ENCODE results near the gene TBC1D22B. TPM values are rescaled to one million over a fixed set of nuclear protein-coding genes. Genes with fewer than 3 reads are reported as not detected.

Gene TBC1D22B
- total and polyA plus RNA-seq, 4 donors, result 3.9 to 17.0 (median 7.7) TPM

- H3K9me3 ChIP-seq (ENCODE audit: control insufficient read depth, low read length), result no peaks in the 10 kb centered on the region
- intact Hi-C loops (cut with DNase I), result no loop called here
- DNase-seq, result no peak
- H3K36me3 ChIP-seq (ENCODE audit: control insufficient read depth in 1 of 2, insufficient read depth in 2 of 2, low read length in 1 of 2), result no peaks in the 10 kb centered on the region
- ATAC-seq (ENCODE audit: low FRiP score), result no peak
- peaks cover 0 to 6% of the 10 kb centered on the region in 2 donors for H3K4me1 ChIP-seq (ENCODE audit: control insufficient read depth in 1 of 2, insufficient read depth in 2 of 2, low read length in 2 of 2)
- no peak overlapping the region for H3K27ac ChIP-seq (ENCODE audit: low read depth in 1 of 2, low read length in 2 of 2)
- H3K4me3 ChIP-seq (ENCODE audit: low read length in 2 of 2), result peak overlapping the region; percentile 61 to 80
- H3K27me3 ChIP-seq (ENCODE audit: control insufficient read depth in 1 of 2, insufficient read depth in 2 of 2, low read length in 1 of 2), result no peaks in the 10 kb centered on the region
- 7 to 9% methylated on average over 11 of the region's 11 CpGs for WGBS, 2 donors
Measured at GRCh38 chr6:37258405-37259105, 983 bp downstream of the TBC1D22B start.

GRCh38 chr6:37259191-37259590, 1.6 kb downstream of the TBC1D22B start:
- no peaks in the 10 kb centered on the region for H3K36me3 ChIP-seq (ENCODE audit: control insufficient read depth in 1 of 2, insufficient read depth in 2 of 2, low read length in 1 of 2)
- intact Hi-C loops (cut with DNase I), result no loop called here
- H3K4me3 ChIP-seq (ENCODE audit: low read length in 2 of 2), result no peak overlapping the region
- 31 to 48% methylated on average over 2 of the region's 2 CpGs for WGBS, 2 donors
- H3K9me3 ChIP-seq (ENCODE audit: control insufficient read depth, low read length), result no peaks in the 10 kb centered on the region
- ATAC-seq (ENCODE audit: low FRiP score) (no peak), DNase-seq (no peak)
- no peak overlapping the region for H3K27ac ChIP-seq (ENCODE audit: low read depth in 1 of 2, low read length in 2 of 2)
- peaks cover 0 to 6% of the 10 kb centered on the region in 2 donors for H3K4me1 ChIP-seq (ENCODE audit: control insufficient read depth in 1 of 2, insufficient read depth in 2 of 2, low read length in 2 of 2)
- no peaks in the 10 kb centered on the region for H3K27me3 ChIP-seq (ENCODE audit: control insufficient read depth in 1 of 2, insufficient read depth in 2 of 2, low read length in 1 of 2)

- no peak for DNase-seq
- intact Hi-C loops (cut with DNase I), result no loop called here
- WGBS, 2 donors, result 71 to 73% methylated on average over 2 of the region's 2 CpGs
- Histone ChIP-seq H3K4me1 (ENCODE audit: control insufficient read depth in 1 of 2, insufficient read depth in 2 of 2, low read length in 2 of 2) (peaks cover 0 to 6% of the 10 kb centered on the region in 2 donors), H3K4me3 (ENCODE audit: low read length in 2 of 2) (no peak overlapping the region), H3K9me3 (ENCODE audit: control insufficient read depth, low read length) (no peaks in the 10 kb centered on the region), H3K27me3 (ENCODE audit: control insufficient read depth in 1 of 2, insufficient read depth in 2 of 2, low read length in 1 of 2) (no peaks in the 10 kb centered on the region), H3K36me3 (ENCODE audit: control insufficient read depth in 1 of 2, insufficient read depth in 2 of 2, low read length in 1 of 2) (no peaks in the 10 kb centered on the region), H3K27ac (ENCODE audit: low read depth in 1 of 2, low read length in 2 of 2) (no peak overlapping the region)
- no peak for ATAC-seq (ENCODE audit: low FRiP score)
Measured at GRCh38 chr6:37260040-37260439, 2.5 kb downstream of the TBC1D22B start.

GRCh38 chr6:37260444-37260843, 2.9 kb downstream of the TBC1D22B start:
- DNase-seq, result no peak
- Histone ChIP-seq H3K36me3 (ENCODE audit: control insufficient read depth in 1 of 2, insufficient read depth in 2 of 2, low read length in 1 of 2) (no peaks in the 10 kb centered on the region), H3K27ac (ENCODE audit: low read depth in 1 of 2, low read length in 2 of 2) (no peak overlapping the region), H3K27me3 (ENCODE audit: control insufficient read depth in 1 of 2, insufficient read depth in 2 of 2, low read length in 1 of 2) (no peaks in the 10 kb centered on the region), H3K4me1 (ENCODE audit: control insufficient read depth in 1 of 2, insufficient read depth in 2 of 2, low read length in 2 of 2) (peaks cover 0 to 6% of the 10 kb centered on the region in 2 donors), H3K9me3 (ENCODE audit: control insufficient read depth, low read length) (no peaks in the 10 kb centered on the region), H3K4me3 (ENCODE audit: low read length in 2 of 2) (no peak overlapping the region)
- 95% methylated on average over 1 of the region's 1 CpG for WGBS, 2 donors
- no peak for ATAC-seq (ENCODE audit: low FRiP score)
- intact Hi-C loops (cut with DNase I), result no loop called here

- peaks cover 0 to 6% of the 10 kb centered on the region in 2 donors for H3K4me1 ChIP-seq (ENCODE audit: control insufficient read depth in 1 of 2, insufficient read depth in 2 of 2, low read length in 2 of 2)
Measured at GRCh38 chr6:37261198-37261597, 3.6 kb downstream of the TBC1D22B start.

GRCh38 chr6:37262446-37263026, 5.0 kb downstream of the TBC1D22B start:
- no peaks in the 10 kb centered on the region for H3K27me3 ChIP-seq (ENCODE audit: control insufficient read depth in 1 of 2, insufficient read depth in 2 of 2, low read length in 1 of 2)
- H3K4me1 ChIP-seq (ENCODE audit: control insufficient read depth in 1 of 2, insufficient read depth in 2 of 2, low read length in 2 of 2), result peaks cover 0 to 6% of the 10 kb centered on the region in 2 donors
- 43 to 44% methylated on average over 8 of the region's 8 CpGs for WGBS, 2 donors
- no peak overlapping the region for H3K4me3 ChIP-seq (ENCODE audit: low read length in 2 of 2)
- ATAC-seq (ENCODE audit: low FRiP score), result no peak
- no peaks in the 10 kb centered on the region for H3K9me3 ChIP-seq (ENCODE audit: control insufficient read depth, low read length)
- no peak overlapping the region for H3K27ac ChIP-seq (ENCODE audit: low read depth in 1 of 2, low read length in 2 of 2)
- H3K36me3 ChIP-seq (ENCODE audit: control insufficient read depth in 1 of 2, insufficient read depth in 2 of 2, low read length in 1 of 2), result no peaks in the 10 kb centered on the region
- intact Hi-C loops (cut with DNase I), result no loop called here
- no peak for DNase-seq

More at GRCh38 chr6:37261198-37261597, 3.6 kb downstream of the TBC1D22B start:
- WGBS, 2 donors, result 81% methylated on average over 5 of the region's 5 CpGs
- Histone ChIP-seq H3K36me3 (ENCODE audit: control insufficient read depth in 1 of 2, insufficient read depth in 2 of 2, low read length in 1 of 2) (no peaks in the 10 kb centered on the region), H3K27me3 (ENCODE audit: control insufficient read depth in 1 of 2, insufficient read depth in 2 of 2, low read length in 1 of 2) (no peaks in the 10 kb centered on the region), H3K27ac (ENCODE audit: low read depth in 1 of 2, low read length in 2 of 2) (no peak overlapping the region), H3K4me3 (ENCODE audit: low read length in 2 of 2) (no peak overlapping the region), H3K9me3 (ENCODE audit: control insufficient read depth, low read length) (no peaks in the 10 kb centered on the region)
- intact Hi-C loops (cut with DNase I), result no loop called here
- ATAC-seq (ENCODE audit: low FRiP score) (no peak), DNase-seq (no peak)

GRCh38 chr6:37265001-37265400, 7.4 kb downstream of the TBC1D22B start:
- ATAC-seq (ENCODE audit: low FRiP score) (no peak), DNase-seq (no peak)
- WGBS, 2 donors, result 16 to 39% methylated on average over 2 of the region's 2 CpGs
- H3K9me3 ChIP-seq (ENCODE audit: control insufficient read depth, low read length), result no peaks in the 10 kb centered on the region
- no peak overlapping the region for H3K4me3 ChIP-seq (ENCODE audit: low read length in 2 of 2)
- no peak overlapping the region for H3K27ac ChIP-seq (ENCODE audit: low read depth in 1 of 2, low read length in 2 of 2)
- intact Hi-C loops (cut with DNase I), result no loop called here
- H3K4me1 ChIP-seq (ENCODE audit: control insufficient read depth in 1 of 2, insufficient read depth in 2 of 2, low read length in 2 of 2), result peaks cover 0 to 6% of the 10 kb centered on the region in 2 donors
- H3K36me3 ChIP-seq (ENCODE audit: control insufficient read depth in 1 of 2, insufficient read depth in 2 of 2, low read length in 1 of 2), result no peaks in the 10 kb centered on the region
- no peaks in the 10 kb centered on the region for H3K27me3 ChIP-seq (ENCODE audit: control insufficient read depth in 1 of 2, insufficient read depth in 2 of 2, low read length in 1 of 2)

- H3K36me3 ChIP-seq (ENCODE audit: control insufficient read depth in 1 of 2, insufficient read depth in 2 of 2, low read length in 1 of 2), result no peaks in the 10 kb centered on the region
- WGBS, 2 donors, result 85 to 86% methylated on average over 3 of the region's 3 CpGs
- peaks cover 0 to 6% of the 10 kb centered on the region in 2 donors for H3K4me1 ChIP-seq (ENCODE audit: control insufficient read depth in 1 of 2, insufficient read depth in 2 of 2, low read length in 2 of 2)
- H3K27ac ChIP-seq (ENCODE audit: low read depth in 1 of 2, low read length in 2 of 2), result no peak overlapping the region
- DNase-seq, result no peak
- H3K9me3 ChIP-seq (ENCODE audit: control insufficient read depth, low read length), result no peaks in the 10 kb centered on the region
- no peaks in the 10 kb centered on the region for H3K27me3 ChIP-seq (ENCODE audit: control insufficient read depth in 1 of 2, insufficient read depth in 2 of 2, low read length in 1 of 2)
- H3K4me3 ChIP-seq (ENCODE audit: low read length in 2 of 2), result no peak overlapping the region
- ATAC-seq (ENCODE audit: low FRiP score), result no peak
- intact Hi-C loops (cut with DNase I), result no loop called here
Measured at GRCh38 chr6:37265860-37266259, 8.3 kb downstream of the TBC1D22B start.

GRCh38 chr6:37269105-37269504, 11.5 kb downstream of the TBC1D22B start:
- no peak for DNase-seq
- peaks cover 0 to 5% of the 10 kb centered on the region in 2 donors for H3K36me3 ChIP-seq (ENCODE audit: control insufficient read depth in 1 of 2, insufficient read depth in 2 of 2, low read length in 1 of 2)
- no peak overlapping the region for H3K4me3 ChIP-seq (ENCODE audit: low read length in 2 of 2)
- intact Hi-C loops (cut with DNase I), result no loop called here
- ATAC-seq (ENCODE audit: low FRiP score), result no peak
- H3K9me3 ChIP-seq (ENCODE audit: control insufficient read depth, low read length), result no peaks in the 10 kb centered on the region
- no peaks in the 10 kb centered on the region for H3K4me1 ChIP-seq (ENCODE audit: control insufficient read depth in 1 of 2, insufficient read depth in 2 of 2, low read length in 2 of 2)
- whole genome bisulfite sequencing, 2 donors, result 89 to 90% methylated on average over 2 of the region's 2 CpGs
- H3K27me3 ChIP-seq (ENCODE audit: control insufficient read depth in 1 of 2, insufficient read depth in 2 of 2, low read length in 1 of 2), result no peaks in the 10 kb centered on the region
- no peak overlapping the region for H3K27ac ChIP-seq (ENCODE audit: low read depth in 1 of 2, low read length in 2 of 2)

All from aorta (tissue), 5 donors.